GM12878 (cell line): ENCODE data around the gene PAX2. TPM values are rescaled to one million over a fixed set of nuclear protein-coding genes. Genes with fewer than 3 reads are reported as not detected.

Source experiments
- ATAC-seq: fragments of 200-7000 bp; cut with Tn5 transposase; 3 replicates; pipeline ENCODE4 v1.9.1; 2020; ENCODE audit warnings: mild to moderate bottlenecking, moderate library complexity
- BruUV-seq: library from RNA; stranded (reverse); fragments of 400-500 nt; replicated peaks from 2 replicates; lab custom pipeline; 2021; lab: Mats Ljungman, UMichigan
- CTCF ChIA-PET: fragments of 300-600 bp; sonication (Branson Sonifier 250); formaldehyde crosslinking; extraction: SDS; loops from one replicate; lab custom pipeline; 2021; ENCODE audit warnings: inconsistent platforms; lab: Yijun Ruan, JAX
- POLR2A ChIA-PET: fragments of 350-600 bp; formaldehyde crosslinking; extraction: SDS; loops from one replicate; lab custom pipeline; 2021; ENCODE audit warnings: inconsistent platforms; lab: Charles Lee
- RAD21 ChIA-PET: fragments of 300-600 bp; sonication (Branson Sonifier 250); formaldehyde crosslinking; loops from one replicate; lab custom pipeline; 2023; ENCODE audit warnings: antibody characterized with exemption; ENCODE audit not compliant: unreplicated experiment; lab: Charles Lee
- SMC1A ChIA-PET: fragments of 300-600 bp; sonication (Branson Sonifier 250); formaldehyde crosslinking; loops from one replicate; lab custom pipeline; 2023; ENCODE audit not compliant: unreplicated experiment, uncharacterized antibody; lab: Charles Lee
- DNase-seq: peaks from one replicate; pipeline ENCODE4 v3.0.0-alpha.2; 2011; ENCODE audit warnings: low read depth, low spot score
- FAIRE-seq: peaks from 3 replicates; lab custom pipeline; 2011; peaks lifted over from hg19 to GRCh38; lab: Jason Lieb, UNC
- H2AFZ ChIP-seq: 2 replicates; pipeline ENCODE4 v1.6.0; 2011; ENCODE audit warnings: low read depth, low read length, control low read depth; ENCODE audit not compliant: control insufficient read depth
- H3K27ac ChIP-seq: 2 replicates; pipeline ENCODE4 v1.5.1; 2011; ENCODE audit warnings: control low read depth; ENCODE audit not compliant: control insufficient read depth, insufficient read depth
- H3K27me3 ChIP-seq, 2 experiments: replicated peaks in 1 of 2; 2 replicates each; pipeline versions ENCODE4 v1.6.0 to v1.6.1; 2011; ENCODE audit warnings: low read length in 1 of 2; ENCODE audit not compliant: control insufficient read depth in 2 of 2, insufficient read depth in 2 of 2
- H3K36me3 ChIP-seq, 2 experiments: 2 replicates each; pipeline ENCODE4 v1.5.1; 2011; ENCODE audit warnings: low read length in 1 of 2; ENCODE audit not compliant: control insufficient read depth in 2 of 2, insufficient read depth in 2 of 2
- H3K4me1 ChIP-seq: 2 replicates; pipeline ENCODE4 v1.6.1; 2011; ENCODE audit warnings: mild to moderate bottlenecking, low read length, moderate library complexity, mixed read lengths; ENCODE audit not compliant: control insufficient read depth, insufficient read depth
- H3K4me2 ChIP-seq: 2 replicates; pipeline ENCODE4 v1.6.0; 2011; ENCODE audit warnings: control low read depth; ENCODE audit not compliant: control insufficient read depth, insufficient read depth
- H3K4me3 ChIP-seq: fragments of 200-600 bp; sonication (generic); 2 replicates; pipeline ENCODE4 v1.5.1; 2016
- H3K79me2 ChIP-seq: 2 replicates; pipeline ENCODE4 v1.6.0; 2011; ENCODE audit warnings: low read length; ENCODE audit not compliant: control insufficient read depth, insufficient read depth
- H3K9ac ChIP-seq: 2 replicates; pipeline ENCODE4 v1.8.0; 2011; ENCODE audit warnings: low read length, control low read depth, mixed read lengths; ENCODE audit not compliant: control insufficient read depth, insufficient read depth
- H3K9me3 ChIP-seq: replicated peaks from 3 replicates; pipeline ENCODE4 v1.5.1; 2011; ENCODE audit warnings: mild to moderate bottlenecking, low read length; ENCODE audit not compliant: control insufficient read depth, insufficient read depth
- H4K20me1 ChIP-seq: 2 replicates; pipeline ENCODE4 v1.6.0; 2011; ENCODE audit not compliant: control insufficient read depth, insufficient read depth
- EGR1 ChIP-seq, 2 experiments: IDR thresholded peaks; 1 replicate in 1 of 2; 2 replicates in 1 of 2; pipeline ENCODE4 v1.6.1; 2011 to 2012; ENCODE audit warnings: low read depth in 2 of 2, low read length in 2 of 2, borderline replicate concordance in 1 of 2, mild to moderate bottlenecking in 1 of 2, moderate library complexity in 1 of 2
- KLF5 ChIP-seq: fragments of 450-650 bp; IDR thresholded peaks from 2 replicates; pipeline ENCODE4 v1.6.1; 2014; ENCODE audit warnings: mild to moderate bottlenecking; ENCODE audit not compliant: partially characterized antibody
- MEF2B ChIP-seq: fragments of 450-650 bp; IDR thresholded peaks from 2 replicates; pipeline ENCODE4 v1.6.1; 2018; ENCODE audit warnings: mild to moderate bottlenecking, moderate library complexity; ENCODE audit not compliant: partially characterized antibody, poor library complexity, severe bottlenecking
- MTA2 ChIP-seq: fragments of 450-650 bp; IDR thresholded peaks from 2 replicates; pipeline ENCODE4 v1.6.1; 2016; ENCODE audit warnings: low read depth, mild to moderate bottlenecking, moderate library complexity
- NRF1 ChIP-seq: conservative IDR thresholded peaks from 2 replicates; pipeline ENCODE4 v1.6.1; 2011; ENCODE audit warnings: mild to moderate bottlenecking, low read depth, low read length, improper control_type of control experiment
- RUNX3 ChIP-seq: IDR thresholded peaks from 2 replicates; pipeline ENCODE4 v1.6.1; 2012; ENCODE audit warnings: low read length, inconsistent platforms
- STAT1 ChIP-seq: fragments of 450-650 bp; conservative IDR thresholded peaks from 2 replicates; pipeline ENCODE4 v1.6.1; 2014; ENCODE audit warnings: antibody characterized with exemption, mild to moderate bottlenecking
- TBL1XR1 ChIP-seq: IDR thresholded peaks from 2 replicates; pipeline ENCODE4 v1.6.1; 2012; ENCODE audit warnings: low read depth, low read length, improper control_type of control experiment
- TCF3 ChIP-seq: IDR thresholded peaks from 2 replicates; pipeline ENCODE4 v1.6.1; 2012; ENCODE audit warnings: low read depth, mild to moderate bottlenecking, low read length, borderline replicate concordance; ENCODE audit not compliant: insufficient read depth
- ZBTB4 ChIP-seq: fragments of 450-650 bp; formaldehyde crosslinking; IDR thresholded peaks from 2 replicates; pipeline ENCODE4 v1.4.0; 2022; ENCODE audit warnings: mild to moderate bottlenecking, moderate library complexity
- ZNF207 ChIP-seq: fragments of 450-650 bp; IDR thresholded peaks from 2 replicates; pipeline ENCODE4 v1.6.1; 2014; ENCODE audit warnings: antibody characterized with exemption, mild to moderate bottlenecking, borderline replicate concordance
- in situ Hi-C: fragments of 300-500 bp; cut with MboI; formaldehyde crosslinking; loops from 9 replicates; pipeline ENCODE4 v1.14.3; 2018; ENCODE audit warnings: mixed read lengths
- intact Hi-C: fragments of 100-400 bp; cut with micrococcal nuclease; formaldehyde crosslinking; loops from one replicate; pipeline ENCODE4 v1.14.2; 2022; ENCODE audit not compliant: unreplicated experiment
- polyA plus RNA-seq, 11 experiments: library from polyadenylated mRNA; depleted of rRNA in 4 of 11; unstranded in 6 of 11; stranded (reverse) in 5 of 11; fragments of >200 nt; fragmentation: Nextera tagmentation in 4 of 11; fragmentation: Illumina TruSeq in 1 of 11; extraction: Ambion mirVana in 4 of 11; extraction: Trizol in 1 of 11; gene quantifications; 1 replicate in 1 of 11; 2 replicates in 10 of 11; pipeline versions ENCODE4 v1.2.1 to v1.2.3, GENCODE V29; 2011 to 2016; ENCODE audit warnings: inconsistent platforms in 2 of 11, missing spikeins in 2 of 11, low read depth in 1 of 11
- total RNA-seq, 4 experiments: library from RNA; depleted of rRNA in 3 of 4; stranded (reverse); fragments of >200 nt in 3 of 4; fragmentation: Illumina TruSeq in 1 of 4; extraction: Trizol in 1 of 4; gene quantifications; 2 replicates each; pipeline versions ENCODE4 v1.2.1 to v1.2.3, GENCODE V29; 2013 to 2021
- TF ChIP-seq, protein P1 (sequence below): fragments of 150-350 bp; IDR thresholded peaks from 2 replicates; pipeline ENCODE4 v1.6.1; 2016; ENCODE audit warnings: low read depth, low read length

The PAX2 gene
- total and polyA plus RNA-seq, 10 of the 15 experiments (the other 5 are each of a cell fraction or from before 2014, with no cell fraction given) = not detected

DNA sequence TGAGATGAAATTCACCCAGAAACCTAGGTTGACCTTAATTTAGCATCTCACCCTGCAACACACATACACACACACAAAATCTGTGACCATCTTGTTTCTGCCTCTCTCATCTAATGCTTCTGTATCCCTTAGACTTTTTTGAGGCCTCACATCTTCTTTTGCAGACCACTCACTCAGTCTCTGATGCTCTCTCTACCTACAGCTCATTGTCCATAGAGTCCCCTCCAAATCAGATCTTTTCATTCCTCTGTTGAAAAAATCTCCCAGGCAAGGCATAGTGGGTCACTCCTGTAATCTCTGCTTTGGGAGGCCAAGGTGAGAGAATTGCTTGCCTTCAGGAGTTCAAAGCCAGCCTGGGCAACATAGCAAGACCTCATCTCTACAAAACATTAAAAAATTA lies 17.6 kb upstream of the PAX2 start:
- Histone ChIP-seq H3K4me2 (no peak overlapping the region), H3K9me3 (no peaks in the 10 kb centered on the region), H3K79me2 (no peaks in the 10 kb centered on the region), H3K27me3 (peaks cover 18 to 19% of the 10 kb centered on the region in 2 experiments), H3K9ac (no peak overlapping the region), H2AFZ (no peak overlapping the region), H3K27ac (no peak overlapping the region), H4K20me1 (no peaks in the 10 kb centered on the region), H3K4me3 (no peak overlapping the region), H3K4me1 (peaks cover 11% of the 10 kb centered on the region), H3K36me3 (no peaks in the 10 kb centered on the region)
- SMC1A ChIA-PET = no interaction called here
- no peak for TF ChIP-seq TCF3
- TF ChIP-seq ZBTB4 (CRISPR knock-in tag) = no peak
- TF ChIP-seq RUNX3 = no peak
- no peak for TF ChIP-seq TBL1XR1
- TF ChIP-seq, protein P1, sequence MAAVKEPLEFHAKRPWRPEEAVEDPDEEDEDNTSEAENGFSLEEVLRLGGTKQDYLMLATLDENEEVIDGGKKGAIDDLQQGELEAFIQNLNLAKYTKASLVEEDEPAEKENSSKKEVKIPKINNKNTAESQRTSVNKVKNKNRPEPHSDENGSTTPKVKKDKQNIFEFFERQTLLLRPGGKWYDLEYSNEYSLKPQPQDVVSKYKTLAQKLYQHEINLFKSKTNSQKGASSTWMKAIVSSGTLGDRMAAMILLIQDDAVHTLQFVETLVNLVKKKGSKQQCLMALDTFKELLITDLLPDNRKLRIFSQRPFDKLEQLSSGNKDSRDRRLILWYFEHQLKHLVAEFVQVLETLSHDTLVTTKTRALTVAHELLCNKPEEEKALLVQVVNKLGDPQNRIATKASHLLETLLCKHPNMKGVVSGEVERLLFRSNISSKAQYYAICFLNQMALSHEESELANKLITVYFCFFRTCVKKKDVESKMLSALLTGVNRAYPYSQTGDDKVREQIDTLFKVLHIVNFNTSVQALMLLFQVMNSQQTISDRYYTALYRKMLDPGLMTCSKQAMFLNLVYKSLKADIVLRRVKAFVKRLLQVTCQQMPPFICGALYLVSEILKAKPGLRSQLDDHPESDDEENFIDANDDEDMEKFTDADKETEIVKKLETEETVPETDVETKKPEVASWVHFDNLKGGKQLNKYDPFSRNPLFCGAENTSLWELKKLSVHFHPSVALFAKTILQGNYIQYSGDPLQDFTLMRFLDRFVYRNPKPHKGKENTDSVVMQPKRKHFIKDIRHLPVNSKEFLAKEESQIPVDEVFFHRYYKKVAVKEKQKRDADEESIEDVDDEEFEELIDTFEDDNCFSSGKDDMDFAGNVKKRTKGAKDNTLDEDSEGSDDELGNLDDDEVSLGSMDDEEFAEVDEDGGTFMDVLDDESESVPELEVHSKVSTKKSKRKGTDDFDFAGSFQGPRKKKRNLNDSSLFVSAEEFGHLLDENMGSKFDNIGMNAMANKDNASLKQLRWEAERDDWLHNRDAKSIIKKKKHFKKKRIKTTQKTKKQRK = no peak
- TF ChIP-seq STAT1 = no peak
- TF ChIP-seq ZNF207 = no peak
- no peak for TF ChIP-seq MTA2
- no peak for TF ChIP-seq EGR1 (IDR thresholded peaks at IDR 0.05; ENCODE audit: borderline replicate concordance in 1 of 2, low read depth in 2 of 2, low read length in 2 of 2)
- no peak for TF ChIP-seq KLF5
- no peak for TF ChIP-seq NRF1
- TF ChIP-seq MEF2B = no peak
- DNase-seq (no peak), FAIRE-seq (no peak), ATAC-seq (no peak)
- in situ Hi-C loops = no loop called here
- no TSS peak for BruUV-seq
- POLR2A ChIA-PET = no interaction called here
- intact Hi-C loops = no loop called here
- CTCF ChIA-PET = interaction anchor here (1.0 to 2.4 kb wide), 2 partner anchors 16 to 56 kb away, joined by 3 to 5 read pairs; no protein-coding TSS in a partner anchor
- RAD21 ChIA-PET = interaction anchor here (0.9 to 1.0 kb wide), 2 partner anchors 13 to 146 kb away, joined by 3 to 4 read pairs; no protein-coding TSS in a partner anchor
